GM19328 (cell line): ENCODE measurements around the gene GNAI3.

ENCODE experiments used
- ATAC-seq: cut with Tn5 transposase; IDR thresholded peaks from one replicate; pipeline ENCODE4 v1.9.1; 2021; ENCODE audit warnings: mild to moderate bottlenecking, moderate library complexity; ENCODE audit not compliant: unreplicated experiment

The GNAI3 gene

GRCh38 chr1:109543988-109544735, 4.3 kb upstream of the GNAI3 start:
- ATAC-seq = no peak

DNA sequence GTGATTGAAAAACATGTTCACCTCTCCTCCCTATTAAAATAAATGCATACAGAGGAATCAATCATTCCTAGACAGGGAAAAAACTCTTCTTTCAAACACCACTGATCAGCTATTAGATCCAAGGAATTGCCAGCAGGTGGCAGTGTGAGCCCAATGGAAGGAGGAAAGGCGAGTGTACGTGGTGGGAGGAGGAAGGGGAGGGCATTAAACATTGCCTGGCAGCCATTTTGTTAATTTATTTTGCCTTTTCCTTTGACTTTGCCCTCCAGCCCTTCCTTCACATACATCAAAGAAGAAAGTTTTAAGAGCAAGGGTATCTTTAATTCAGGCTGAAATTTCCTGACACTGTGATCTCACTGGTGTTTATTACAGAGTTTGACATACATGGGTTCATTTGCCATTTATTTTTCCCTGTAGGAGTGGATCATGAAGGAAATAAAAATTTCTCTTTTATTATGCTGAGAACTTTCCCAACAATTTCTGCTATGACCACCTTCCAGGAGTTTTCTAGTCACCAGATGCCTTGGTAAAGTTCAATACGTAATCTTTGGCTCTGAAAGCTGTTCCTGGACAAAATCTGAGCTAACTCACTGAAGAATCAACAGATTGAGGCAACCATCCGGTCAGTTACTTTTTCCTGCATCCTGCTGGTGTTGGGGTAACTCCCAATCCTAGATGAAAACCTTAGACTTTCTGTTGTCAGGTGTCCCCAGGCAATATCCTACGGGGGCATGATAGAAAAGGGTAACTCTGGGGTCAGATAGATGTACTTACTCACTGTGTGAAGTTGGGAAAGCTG, 1.9 kb upstream of the GNAI3 start:
- ATAC-seq = no peak

GRCh38 chr1:109547463-109548320, 723 bp upstream of the GNAI3 start:
- no peak for ATAC-seq

- ATAC-seq = no peak
Observed at GRCh38 chr1:109556563-109556962, 8.1 kb downstream of the GNAI3 start.

DNA sequence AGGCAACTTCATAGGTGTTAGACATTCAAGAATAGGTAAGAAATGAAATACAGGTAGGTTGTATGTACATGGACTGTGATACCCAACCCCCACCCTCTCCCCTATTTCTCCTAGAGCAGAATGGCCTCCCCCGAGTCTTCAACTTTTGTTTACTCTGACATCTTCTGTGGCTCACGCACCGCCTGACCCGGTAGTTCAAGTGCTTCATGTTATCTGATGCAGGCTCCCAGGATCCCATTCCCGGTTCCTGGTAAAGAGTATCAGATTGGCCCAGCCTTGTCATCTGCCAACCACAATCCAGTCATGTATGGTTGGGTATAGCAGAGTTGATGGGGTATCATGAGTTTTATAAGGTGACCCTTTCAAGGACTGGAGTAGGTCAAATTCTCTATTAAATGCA, 9.1 kb downstream of the GNAI3 start:
- no peak for ATAC-seq

- no peak for ATAC-seq
Observed at GRCh38 chr1:109559995-109560394, 11.6 kb downstream of the GNAI3 start.

DNA sequence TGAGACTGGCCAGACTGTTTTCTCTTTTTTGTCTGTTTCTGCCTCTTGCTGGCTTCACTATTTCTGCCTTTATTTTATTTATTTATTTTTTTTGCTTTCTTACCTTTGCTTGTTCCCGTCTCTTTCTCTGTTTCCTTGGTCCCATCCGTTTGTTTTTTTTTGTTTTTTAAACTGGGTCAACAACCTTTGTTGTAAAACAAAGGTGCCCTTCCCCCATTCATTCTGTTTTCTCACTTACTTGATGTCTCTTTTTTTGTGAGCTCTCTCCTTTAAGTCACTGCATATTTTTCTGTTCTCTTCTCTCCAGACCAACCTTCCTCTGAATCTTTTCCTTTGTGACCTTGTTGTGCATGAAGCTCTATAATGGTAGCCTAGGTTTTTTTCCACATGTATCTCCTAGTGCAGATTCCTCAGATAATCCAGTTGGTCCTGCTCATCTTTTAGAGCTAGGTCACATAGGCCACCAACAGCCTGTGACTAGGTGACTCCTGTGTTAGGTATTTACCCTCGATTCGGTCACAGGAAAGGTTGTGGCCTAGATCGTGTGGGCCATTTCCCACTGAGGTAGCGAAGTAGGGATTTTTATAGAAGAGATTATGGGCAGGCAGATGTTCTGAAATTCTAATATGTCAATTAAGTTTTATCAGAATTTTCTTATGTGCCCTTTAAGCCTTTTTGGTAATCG, 15.9 kb downstream of the GNAI3 start:
- ATAC-seq = no peak

DNA sequence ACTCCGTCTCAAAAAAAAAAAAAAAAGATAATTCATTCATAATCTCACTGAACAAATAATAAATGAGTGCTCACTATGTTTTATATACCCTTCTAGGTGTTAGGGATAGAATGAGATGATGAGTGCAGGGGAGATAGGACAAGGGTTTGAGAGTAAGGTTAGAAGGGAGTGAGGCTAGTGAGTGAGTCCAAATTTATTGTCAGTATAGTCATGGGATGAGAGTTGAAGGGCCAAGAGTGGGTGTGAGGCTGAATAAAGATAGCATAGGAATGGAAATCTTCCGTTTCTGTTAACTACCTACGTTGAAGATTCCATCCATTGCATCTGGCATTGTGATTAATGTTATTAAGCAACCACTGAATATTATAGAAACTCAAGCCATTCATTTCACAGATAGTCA, 16.8 kb downstream of the GNAI3 start:
- ATAC-seq = no peak

GRCh38 chr1:109566982-109567381, 18.6 kb downstream of the GNAI3 start:
- no peak for ATAC-seq

GRCh38 chr1:109567877-109568672, 19.7 kb downstream of the GNAI3 start:
- ATAC-seq = no peak

- ATAC-seq = no peak
Observed at GRCh38 chr1:109569323-109569722, 20.9 kb downstream of the GNAI3 start.

DNA sequence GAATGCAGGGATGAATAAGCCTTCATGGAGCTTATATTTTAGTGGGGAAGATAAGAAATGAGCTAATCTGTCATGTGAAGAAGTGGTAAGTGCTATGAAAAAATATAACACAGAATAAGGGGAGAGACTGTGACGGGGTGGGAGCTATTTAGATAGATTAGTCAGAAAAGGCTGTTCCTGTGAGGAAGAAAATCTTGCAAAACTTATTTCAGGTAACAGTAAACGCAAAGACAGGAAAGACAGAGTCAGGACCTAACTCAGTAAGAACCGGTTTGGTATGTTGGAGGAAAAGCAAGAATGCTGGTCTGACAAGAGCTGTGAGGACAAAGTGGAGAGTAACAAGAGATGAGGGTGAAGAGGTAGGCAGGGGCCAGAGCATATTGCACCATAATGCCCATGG, 22.0 kb downstream of the GNAI3 start:
- ATAC-seq = no peak

- no peak for ATAC-seq
Observed at GRCh38 chr1:109573785-109574184, 25.4 kb downstream of the GNAI3 start.

- ATAC-seq = no peak
Observed at GRCh38 chr1:109578947-109579443, 30.6 kb downstream of the GNAI3 start.

DNA sequence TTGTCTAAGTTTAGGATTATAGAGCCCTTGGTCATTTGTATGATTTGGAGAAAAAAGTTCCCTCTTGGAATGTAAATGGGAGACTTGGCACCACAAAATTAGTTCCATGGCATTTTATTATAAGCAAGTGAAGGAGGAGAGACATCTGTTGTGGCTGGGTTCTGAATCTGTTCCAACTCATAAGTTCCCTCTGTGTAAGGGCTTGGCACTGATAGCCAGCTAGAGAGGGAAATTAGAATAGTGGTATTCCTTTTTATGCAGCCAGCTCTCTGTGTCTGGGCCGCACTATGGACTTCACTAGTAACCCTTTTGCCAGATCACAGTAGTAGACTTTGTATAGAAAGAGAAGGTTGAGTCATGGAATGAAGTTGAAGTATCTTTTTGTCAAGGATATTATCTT, 31.1 kb downstream of the GNAI3 start:
- ATAC-seq = no peak

- no peak for ATAC-seq
Observed at GRCh38 chr1:109582021-109582420, 33.6 kb downstream of the GNAI3 start.

DNA sequence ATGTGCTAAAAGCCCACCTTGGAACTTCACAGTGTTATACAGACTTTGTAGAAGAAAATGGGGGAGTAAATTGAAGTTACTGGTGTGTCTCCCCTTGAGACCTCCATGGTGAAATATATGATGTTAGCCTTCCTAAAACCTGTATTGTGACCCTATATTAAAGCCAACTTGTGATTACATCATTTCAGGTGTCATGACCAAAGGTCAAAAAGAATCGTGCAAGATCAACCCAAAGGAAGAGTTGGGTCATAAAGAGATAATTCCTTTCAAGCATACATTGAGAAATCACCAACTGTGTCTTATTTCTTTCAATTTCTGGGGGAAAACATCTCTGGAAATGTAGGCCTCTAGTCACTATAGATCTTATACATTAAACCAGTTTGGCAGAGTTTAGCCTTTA, 36.4 kb downstream of the GNAI3 start:
- no peak for ATAC-seq

DNA sequence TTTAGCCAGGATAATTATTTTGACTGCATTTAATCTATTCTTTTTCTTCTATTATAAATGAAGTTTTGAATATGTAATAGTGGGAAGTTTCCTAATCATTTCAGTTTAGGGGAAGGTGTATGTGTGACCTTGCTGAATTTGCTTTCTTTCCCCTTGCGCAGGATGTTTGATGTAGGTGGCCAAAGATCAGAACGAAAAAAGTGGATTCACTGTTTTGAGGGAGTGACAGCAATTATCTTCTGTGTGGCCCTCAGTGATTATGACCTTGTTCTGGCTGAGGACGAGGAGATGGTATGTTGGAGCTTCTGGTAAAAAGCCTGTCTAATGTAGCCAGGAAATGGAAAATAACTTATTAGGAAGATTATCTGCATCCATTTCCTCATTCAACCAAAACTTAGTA, 37.6 kb downstream of the GNAI3 start:
- ATAC-seq = no peak

GRCh38 chr1:109589177-109589576, 40.8 kb downstream of the GNAI3 start:
- ATAC-seq = no peak

DNA sequence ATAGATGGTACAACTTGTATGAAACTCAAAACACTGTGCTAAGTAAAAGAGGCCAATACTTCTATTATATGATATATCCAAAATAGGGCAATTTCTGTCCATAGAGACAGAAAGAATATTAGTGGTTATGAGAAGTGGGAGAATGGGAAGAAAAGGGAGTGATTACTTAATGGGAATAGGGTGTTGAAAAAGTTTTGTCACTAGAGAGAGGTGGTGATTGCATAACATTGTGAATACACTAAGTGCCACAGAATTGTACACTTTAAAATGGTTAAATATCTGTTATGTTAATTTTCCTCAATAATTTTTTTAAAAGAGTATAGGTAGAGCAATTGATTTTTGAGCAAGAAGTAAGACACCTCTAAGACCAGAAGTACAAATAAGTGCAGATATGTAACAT, 41.3 kb downstream of the GNAI3 start:
- ATAC-seq = no peak
